ENCODE data around the gene CTDSP2. TPM values are rescaled to one million over a fixed set of nuclear protein-coding genes. Genes with fewer than 3 reads are reported as not detected.

Gene CTDSP2
- total and polyA plus RNA-seq, 2 donors, result 50.4 to 68.6 TPM

GRCh38 chr12:57808351-57808750, 38.2 kb downstream of the CTDSP2 start:
- Histone ChIP-seq H3K36me3 (ENCODE audit: control insufficient read depth in 2 of 2, insufficient read depth in 2 of 2, low read length in 1 of 2) (peaks cover 10 to 28% of the 10 kb centered on the region in 2 donors), H3K4me3 (ENCODE audit: low read length in 2 of 2) (no peak overlapping the region), H3K27me3 (ENCODE audit: control insufficient read depth in 2 of 2, insufficient read depth in 1 of 2, low read length in 1 of 2) (no peaks in the 10 kb centered on the region), H3K4me1 (ENCODE audit: control insufficient read depth in 2 of 2, insufficient read depth in 2 of 2, low read length in 2 of 2) (no peaks in the 10 kb centered on the region), H3K27ac (ENCODE audit: low read depth in 1 of 2, low read length in 1 of 2) (no peak overlapping the region), H3K9me3 (ENCODE audit: control insufficient read depth in 2 of 2, insufficient read depth in 1 of 2, low read length in 1 of 2) (no peaks in the 10 kb centered on the region)
- DNase-seq (ENCODE audit: low read depth in 6 of 9, low spot score in 9 of 9), result no peak
- WGBS, result 97% methylated on average over 5 of the region's 5 CpGs

DNA sequence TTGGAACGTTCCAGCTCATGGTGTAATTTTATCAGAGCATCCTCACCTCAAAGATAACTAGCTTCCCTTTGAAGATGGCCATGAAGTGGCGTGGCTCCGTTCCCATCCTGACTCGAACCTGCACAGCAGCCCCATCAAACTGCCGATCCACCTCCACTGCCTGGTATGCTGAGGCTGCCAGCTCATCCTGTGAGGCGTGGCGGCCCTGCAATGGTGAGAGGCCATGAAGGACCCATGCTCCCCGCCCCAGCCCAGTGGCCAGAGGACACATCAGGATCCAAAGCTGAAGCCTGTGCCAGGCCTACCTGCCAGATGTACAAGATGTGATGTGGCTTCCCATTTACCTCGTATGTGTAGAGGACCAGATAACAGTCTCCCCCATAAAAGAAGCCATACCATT, 39.2 kb downstream of the CTDSP2 start:
- no peak overlapping the region for H3K27ac ChIP-seq (ENCODE audit: low read depth in 1 of 2, low read length in 1 of 2)
- H3K36me3 ChIP-seq (ENCODE audit: control insufficient read depth in 2 of 2, insufficient read depth in 2 of 2, low read length in 1 of 2), result peaks cover 14 to 39% of the 10 kb centered on the region in 2 donors
- no peaks in the 10 kb centered on the region for H3K4me1 ChIP-seq (ENCODE audit: control insufficient read depth in 2 of 2, insufficient read depth in 2 of 2, low read length in 2 of 2)
- H3K9me3 ChIP-seq (ENCODE audit: control insufficient read depth in 2 of 2, insufficient read depth in 1 of 2, low read length in 1 of 2), result no peaks in the 10 kb centered on the region
- no peak for DNase-seq (ENCODE audit: low read depth in 6 of 9, low spot score in 9 of 9)
- no peaks in the 10 kb centered on the region for H3K27me3 ChIP-seq (ENCODE audit: control insufficient read depth in 2 of 2, insufficient read depth in 1 of 2, low read length in 1 of 2)
- no peak overlapping the region for H3K4me3 ChIP-seq (ENCODE audit: low read length in 2 of 2)
- 96% methylated on average over 9 of the region's 9 CpGs for WGBS

- H3K36me3 ChIP-seq (ENCODE audit: control insufficient read depth in 2 of 2, insufficient read depth in 2 of 2, low read length in 1 of 2), result peaks cover 14 to 43% of the 10 kb centered on the region in 2 donors
- 98% methylated on average over 3 of the region's 3 CpGs for WGBS
- no peaks in the 10 kb centered on the region for H3K27me3 ChIP-seq (ENCODE audit: control insufficient read depth in 2 of 2, insufficient read depth in 1 of 2, low read length in 1 of 2)
- no peak overlapping the region for H3K4me3 ChIP-seq (ENCODE audit: low read length in 2 of 2)
- H3K4me1 ChIP-seq (ENCODE audit: control insufficient read depth in 2 of 2, insufficient read depth in 2 of 2, low read length in 2 of 2), result no peaks in the 10 kb centered on the region
- no peak for DNase-seq (ENCODE audit: low read depth in 6 of 9, low spot score in 9 of 9)
- H3K9me3 ChIP-seq (ENCODE audit: control insufficient read depth in 2 of 2, insufficient read depth in 1 of 2, low read length in 1 of 2), result no peaks in the 10 kb centered on the region
- no peak overlapping the region for H3K27ac ChIP-seq (ENCODE audit: low read depth in 1 of 2, low read length in 1 of 2)
Observed at GRCh38 chr12:57806677-57807076, 39.9 kb downstream of the CTDSP2 start.

DNA sequence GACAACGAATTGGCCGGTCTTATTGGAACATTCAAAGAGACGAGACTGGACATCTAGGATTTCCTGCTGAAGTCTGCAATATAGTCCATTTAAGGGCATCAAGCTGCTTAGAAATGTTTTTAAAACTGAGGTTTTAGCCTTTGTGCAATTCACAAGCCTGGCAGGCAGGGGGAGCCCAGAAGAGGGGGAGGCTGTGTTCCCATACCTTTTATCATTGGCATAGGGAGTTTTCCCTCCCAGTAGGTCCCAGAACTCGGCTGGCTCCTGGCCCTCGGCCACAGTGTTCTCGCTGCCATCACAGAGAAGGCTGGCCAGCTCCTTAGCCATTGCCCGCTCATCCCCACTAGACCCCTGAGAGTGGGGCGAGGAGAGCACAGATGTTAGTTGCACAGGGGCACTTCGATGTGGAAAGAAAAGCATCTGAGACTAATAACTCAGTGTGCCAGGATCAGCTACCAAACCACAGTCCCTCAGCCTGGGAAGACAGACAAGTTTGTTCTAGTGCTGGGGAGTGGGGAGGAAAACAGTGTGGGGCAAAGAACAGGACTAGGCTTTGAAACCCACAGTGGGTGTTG, 43.1 kb downstream of the CTDSP2 start:
- no peak overlapping the region for H3K4me3 ChIP-seq (ENCODE audit: low read length in 2 of 2)
- H3K9me3 ChIP-seq (ENCODE audit: control insufficient read depth in 2 of 2, insufficient read depth in 1 of 2, low read length in 1 of 2), result no peaks in the 10 kb centered on the region
- no peaks in the 10 kb centered on the region for H3K4me1 ChIP-seq (ENCODE audit: control insufficient read depth in 2 of 2, insufficient read depth in 2 of 2, low read length in 2 of 2)
- no peak overlapping the region for H3K27ac ChIP-seq (ENCODE audit: low read depth in 1 of 2, low read length in 1 of 2)
- no peaks in the 10 kb centered on the region for H3K27me3 ChIP-seq (ENCODE audit: control insufficient read depth in 2 of 2, insufficient read depth in 1 of 2, low read length in 1 of 2)
- 84% methylated on average over 9 of the region's 9 CpGs for WGBS
- DNase-seq (ENCODE audit: low read depth in 6 of 9, low spot score in 9 of 9), result peak in 2 of 9 donors; percentile 22 to 43
- peaks cover 11 to 52% of the 10 kb centered on the region in 2 donors for H3K36me3 ChIP-seq (ENCODE audit: control insufficient read depth in 2 of 2, insufficient read depth in 2 of 2, low read length in 1 of 2)

DNA sequence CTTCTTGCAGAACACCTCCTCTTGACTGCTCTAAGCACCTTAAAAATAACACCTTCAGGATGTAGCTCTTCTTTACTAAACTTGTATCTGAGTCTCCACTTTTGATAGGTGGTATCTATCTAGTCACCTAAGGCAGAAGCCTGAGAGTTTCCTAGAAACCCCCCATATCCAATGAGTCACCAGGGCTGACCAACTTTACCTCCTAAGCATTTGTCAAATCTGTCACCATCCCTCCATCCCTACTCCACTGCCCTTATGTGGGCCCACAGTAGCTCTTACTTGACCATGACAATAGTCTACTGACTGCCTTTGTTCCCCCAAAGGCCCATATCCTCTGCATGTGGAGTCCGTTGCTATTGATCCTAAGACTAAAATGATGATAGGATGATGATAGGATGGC, 43.9 kb downstream of the CTDSP2 start:
- no peaks in the 10 kb centered on the region for H3K9me3 ChIP-seq (ENCODE audit: control insufficient read depth in 2 of 2, insufficient read depth in 1 of 2, low read length in 1 of 2)
- DNase-seq (ENCODE audit: low read depth in 6 of 9, low spot score in 9 of 9), result no peak
- H3K36me3 ChIP-seq (ENCODE audit: control insufficient read depth in 2 of 2, insufficient read depth in 2 of 2, low read length in 1 of 2), result peaks cover 9 to 50% of the 10 kb centered on the region in 2 donors
- H3K4me1 ChIP-seq (ENCODE audit: control insufficient read depth in 2 of 2, insufficient read depth in 2 of 2, low read length in 2 of 2), result no peaks in the 10 kb centered on the region
- no peak overlapping the region for H3K4me3 ChIP-seq (ENCODE audit: low read length in 2 of 2)
- 99% methylated on average over 1 of the region's 1 CpG for WGBS
- no peak overlapping the region for H3K27ac ChIP-seq (ENCODE audit: low read depth in 1 of 2, low read length in 1 of 2)
- no peaks in the 10 kb centered on the region for H3K27me3 ChIP-seq (ENCODE audit: control insufficient read depth in 2 of 2, insufficient read depth in 1 of 2, low read length in 1 of 2)

- H3K4me3 ChIP-seq (ENCODE audit: low read length in 2 of 2), result no peak overlapping the region
- 98% methylated on average over 3 of the region's 3 CpGs for WGBS
Observed at GRCh38 chr12:57800965-57801364, 45.6 kb downstream of the CTDSP2 start.

GRCh38 chr12:57797933-57798332, 48.6 kb downstream of the CTDSP2 start:
- Histone ChIP-seq H3K4me1 (ENCODE audit: control insufficient read depth in 2 of 2, insufficient read depth in 2 of 2, low read length in 2 of 2) (no peaks in the 10 kb centered on the region), H3K27ac (ENCODE audit: low read depth in 1 of 2, low read length in 1 of 2) (no peak overlapping the region), H3K36me3 (ENCODE audit: control insufficient read depth in 2 of 2, insufficient read depth in 2 of 2, low read length in 1 of 2) (peaks cover 30 to 68% of the 10 kb centered on the region in 2 donors), H3K4me3 (ENCODE audit: low read length in 2 of 2) (no peak overlapping the region), H3K27me3 (ENCODE audit: control insufficient read depth in 2 of 2, insufficient read depth in 1 of 2, low read length in 1 of 2) (no peaks in the 10 kb centered on the region), H3K9me3 (ENCODE audit: control insufficient read depth in 2 of 2, insufficient read depth in 1 of 2, low read length in 1 of 2) (no peaks in the 10 kb centered on the region)
- 100% methylated on average over 1 of the region's 1 CpG for WGBS
- DNase-seq (ENCODE audit: low read depth in 6 of 9, low spot score in 9 of 9), result no peak

More at GRCh38 chr12:57800965-57801364, 45.6 kb downstream of the CTDSP2 start:
- H3K27ac ChIP-seq (ENCODE audit: low read depth in 1 of 2, low read length in 1 of 2), result no peak overlapping the region
- peaks cover 14 to 58% of the 10 kb centered on the region in 2 donors for H3K36me3 ChIP-seq (ENCODE audit: control insufficient read depth in 2 of 2, insufficient read depth in 2 of 2, low read length in 1 of 2)
- H3K9me3 ChIP-seq (ENCODE audit: control insufficient read depth in 2 of 2, insufficient read depth in 1 of 2, low read length in 1 of 2), result no peaks in the 10 kb centered on the region
- no peak for DNase-seq (ENCODE audit: low read depth in 6 of 9, low spot score in 9 of 9)
- H3K27me3 ChIP-seq (ENCODE audit: control insufficient read depth in 2 of 2, insufficient read depth in 1 of 2, low read length in 1 of 2), result no peaks in the 10 kb centered on the region
- no peaks in the 10 kb centered on the region for H3K4me1 ChIP-seq (ENCODE audit: control insufficient read depth in 2 of 2, insufficient read depth in 2 of 2, low read length in 2 of 2)

GRCh38 chr12:57796996-57797395, 49.5 kb downstream of the CTDSP2 start:
- Histone ChIP-seq H3K4me1 (ENCODE audit: control insufficient read depth in 2 of 2, insufficient read depth in 2 of 2, low read length in 2 of 2) (no peaks in the 10 kb centered on the region), H3K9me3 (ENCODE audit: control insufficient read depth in 2 of 2, insufficient read depth in 1 of 2, low read length in 1 of 2) (no peaks in the 10 kb centered on the region), H3K27ac (ENCODE audit: low read depth in 1 of 2, low read length in 1 of 2) (no peak overlapping the region), H3K36me3 (ENCODE audit: control insufficient read depth in 2 of 2, insufficient read depth in 2 of 2, low read length in 1 of 2) (peaks cover 30 to 68% of the 10 kb centered on the region in 2 donors), H3K27me3 (ENCODE audit: control insufficient read depth in 2 of 2, insufficient read depth in 1 of 2, low read length in 1 of 2) (no peaks in the 10 kb centered on the region), H3K4me3 (ENCODE audit: low read length in 2 of 2) (no peak overlapping the region)
- 100% methylated on average over 1 of the region's 1 CpG for WGBS
- DNase-seq (ENCODE audit: low read depth in 6 of 9, low spot score in 9 of 9), result no peak

DNA sequence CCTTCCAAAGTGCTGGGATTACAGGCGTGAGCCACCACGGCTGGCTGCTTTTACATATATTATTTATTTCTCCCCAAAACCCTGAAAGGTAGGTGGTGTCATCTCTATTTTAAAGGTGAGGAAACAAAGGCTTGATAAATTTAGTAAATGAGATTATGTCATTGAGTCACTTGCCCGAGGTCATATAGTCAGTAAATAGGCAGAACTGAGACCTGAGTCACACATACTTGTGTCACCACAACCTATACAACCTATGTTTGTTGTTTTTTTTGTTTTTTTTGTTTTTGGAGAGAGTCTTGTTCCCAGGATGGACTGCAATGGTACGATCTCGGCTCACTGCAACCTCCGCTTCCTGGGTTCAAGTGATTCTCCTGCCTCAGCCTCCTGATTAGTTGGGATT, 51.2 kb downstream of the CTDSP2 start:
- WGBS, result 97% methylated on average over 6 of the region's 6 CpGs
- no peaks in the 10 kb centered on the region for H3K27me3 ChIP-seq (ENCODE audit: control insufficient read depth in 2 of 2, insufficient read depth in 1 of 2, low read length in 1 of 2)
- H3K4me3 ChIP-seq (ENCODE audit: low read length in 2 of 2), result no peak overlapping the region
- DNase-seq (ENCODE audit: low read depth in 6 of 9, low spot score in 9 of 9), result no peak
- no peak overlapping the region for H3K27ac ChIP-seq (ENCODE audit: low read depth in 1 of 2, low read length in 1 of 2)
- no peaks in the 10 kb centered on the region for H3K9me3 ChIP-seq (ENCODE audit: control insufficient read depth in 2 of 2, insufficient read depth in 1 of 2, low read length in 1 of 2)
- H3K36me3 ChIP-seq (ENCODE audit: control insufficient read depth in 2 of 2, insufficient read depth in 2 of 2, low read length in 1 of 2), result peaks cover 39 to 67% of the 10 kb centered on the region in 2 donors
- no peaks in the 10 kb centered on the region for H3K4me1 ChIP-seq (ENCODE audit: control insufficient read depth in 2 of 2, insufficient read depth in 2 of 2, low read length in 2 of 2)
